ENCODE measurements around the gene DCC.

- TF ChIP-seq CTCF (IDR thresholded peaks at IDR 0.05) = no peak
- TF ChIP-seq POLR2A (IDR thresholded peaks at IDR 0.05) = no peak
Observed at GRCh38 chr18:52523566-52523965, 183.6 kb downstream of the DCC start.

All from thyroid gland (tissue), 4 donors.